NB4 (cell line): ENCODE data around the gene OSER1.

Experiments
- POLR2A ChIP-seq: IDR thresholded peaks from 2 replicates; pipeline ENCODE4 v1.6.1; 2011; ENCODE audit warnings: mild to moderate bottlenecking; ENCODE audit not compliant: insufficient read length; ENCODE audit errors: extremely low read depth
- TF ChIP-seq, protein P1 (sequence below): IDR thresholded peaks from one replicate; pipeline ENCODE4 v1.5.1; 2012; ENCODE audit warnings: low read depth, low read length

DNA sequence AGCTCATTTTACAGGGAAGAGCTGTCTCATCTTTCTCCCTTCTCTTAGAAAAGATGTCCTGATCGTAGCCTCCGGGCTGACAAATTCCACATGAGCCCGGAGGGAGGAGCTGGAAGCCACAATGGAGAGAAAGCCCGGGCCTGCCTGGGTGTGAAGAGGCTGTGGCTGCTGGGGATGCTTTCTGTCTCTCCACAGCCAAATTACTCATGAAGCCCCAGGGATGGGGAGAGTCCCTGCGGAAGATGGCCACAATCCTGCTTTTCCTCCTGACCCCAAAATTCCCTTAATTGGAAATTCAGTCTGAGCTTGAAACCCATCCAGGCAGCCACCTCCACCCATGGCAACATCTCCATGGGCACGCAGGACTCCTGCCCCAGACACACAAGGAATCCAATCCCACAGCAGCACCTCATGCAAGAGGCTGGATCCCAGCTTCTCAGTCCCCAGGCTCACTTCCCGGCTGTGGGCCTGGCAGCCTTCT lies 56.0 kb downstream of the OSER1 start:
- no peak for TF ChIP-seq POLR2A
- TF ChIP-seq, protein P1, sequence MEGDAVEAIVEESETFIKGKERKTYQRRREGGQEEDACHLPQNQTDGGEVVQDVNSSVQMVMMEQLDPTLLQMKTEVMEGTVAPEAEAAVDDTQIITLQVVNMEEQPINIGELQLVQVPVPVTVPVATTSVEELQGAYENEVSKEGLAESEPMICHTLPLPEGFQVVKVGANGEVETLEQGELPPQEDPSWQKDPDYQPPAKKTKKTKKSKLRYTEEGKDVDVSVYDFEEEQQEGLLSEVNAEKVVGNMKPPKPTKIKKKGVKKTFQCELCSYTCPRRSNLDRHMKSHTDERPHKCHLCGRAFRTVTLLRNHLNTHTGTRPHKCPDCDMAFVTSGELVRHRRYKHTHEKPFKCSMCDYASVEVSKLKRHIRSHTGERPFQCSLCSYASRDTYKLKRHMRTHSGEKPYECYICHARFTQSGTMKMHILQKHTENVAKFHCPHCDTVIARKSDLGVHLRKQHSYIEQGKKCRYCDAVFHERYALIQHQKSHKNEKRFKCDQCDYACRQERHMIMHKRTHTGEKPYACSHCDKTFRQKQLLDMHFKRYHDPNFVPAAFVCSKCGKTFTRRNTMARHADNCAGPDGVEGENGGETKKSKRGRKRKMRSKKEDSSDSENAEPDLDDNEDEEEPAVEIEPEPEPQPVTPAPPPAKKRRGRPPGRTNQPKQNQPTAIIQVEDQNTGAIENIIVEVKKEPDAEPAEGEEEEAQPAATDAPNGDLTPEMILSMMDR, result no peak
